Type B pancreatic cell (in vitro differentiated cells): ENCODE results near the gene EPB42. TPM values are rescaled to one million over a fixed set of nuclear protein-coding genes. Genes with fewer than 3 reads are reported as not detected.
"Not testable (repeated sequence)": the region's sequence is repeated elsewhere in the genome, so short reads cannot be mapped to it uniquely, and the experiment has no call there.

Experiments
- DNase-seq: peaks from one replicate; pipeline ENCODE4 v3.0.0; 2021; ENCODE audit warnings: mixed read lengths; ENCODE audit not compliant: unreplicated experiment; ENCODE audit errors: extremely low spot score
- H3K27ac Mint-ChIP-seq: 2 replicates; pipeline ENCODE4 v1.8.0; 2021; ENCODE audit warnings: mild to moderate bottlenecking, mixed read lengths
- H3K27me3 Mint-ChIP-seq: 2 replicates; pipeline ENCODE4 v1.8.0; 2021; ENCODE audit warnings: mixed read lengths
- H3K36me3 Mint-ChIP-seq: 2 replicates; pipeline ENCODE4 v1.8.0; 2021; ENCODE audit warnings: mixed read lengths
- H3K4me1 Mint-ChIP-seq: one replicate; pipeline ENCODE4 v1.8.0; 2021; ENCODE audit warnings: mixed read lengths; ENCODE audit not compliant: unreplicated experiment
- H3K4me3 Mint-ChIP-seq: 2 replicates; pipeline ENCODE4 v1.8.0; 2021; ENCODE audit warnings: mild to moderate bottlenecking, mixed read lengths
- H3K9me3 Mint-ChIP-seq: 2 replicates; pipeline ENCODE4 v1.8.0; 2021; ENCODE audit warnings: mixed read lengths
- total RNA-seq: library from RNA; stranded (reverse); gene quantifications from 2 replicates; pipeline ENCODE4 v1.2.1, GENCODE V29; 2021; ENCODE audit warnings: low replicate concordance
- TF ChIP-seq, protein P1 (sequence below): fragments of 200-600 bp; sonication (generic); conservative IDR thresholded peaks from 2 replicates; pipeline ENCODE4 v1.5.0; 2021; ENCODE audit warnings: antibody characterized with exemption, mild to moderate bottlenecking

The EPB42 gene
- total RNA-seq, 1 donor from 2014 or later = not detected

DNA sequence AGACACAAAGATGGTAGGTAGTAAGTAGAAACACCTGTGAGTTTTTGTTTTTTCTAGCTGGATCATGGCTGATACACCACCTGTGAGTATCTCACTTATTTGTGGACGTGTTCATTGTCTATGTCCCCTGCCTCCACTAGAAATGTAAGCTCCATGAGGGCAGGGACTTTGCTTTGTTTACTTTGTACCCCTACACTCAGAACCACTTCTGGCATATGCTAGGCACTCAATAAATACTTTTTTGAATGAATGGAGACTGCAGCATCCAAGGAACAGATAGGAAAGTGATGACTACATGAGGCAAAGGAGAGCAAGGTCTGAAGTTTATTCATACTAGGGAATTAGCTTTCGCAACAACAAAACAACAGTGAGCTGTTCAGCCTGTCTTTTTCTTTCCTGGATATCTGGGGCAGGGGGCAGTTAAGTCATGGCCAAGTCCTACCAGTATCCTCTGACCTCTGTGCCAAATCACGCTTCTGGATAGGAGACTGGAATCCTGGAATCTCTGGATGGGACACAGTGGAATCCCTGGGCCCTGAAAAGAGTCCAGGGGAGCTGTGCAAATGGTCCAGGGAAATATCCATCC is 11.6 kb upstream of the EPB42 start:
- H3K36me3 Mint-ChIP-seq = no peaks in the 10 kb centered on the region
- TF ChIP-seq, protein P1, sequence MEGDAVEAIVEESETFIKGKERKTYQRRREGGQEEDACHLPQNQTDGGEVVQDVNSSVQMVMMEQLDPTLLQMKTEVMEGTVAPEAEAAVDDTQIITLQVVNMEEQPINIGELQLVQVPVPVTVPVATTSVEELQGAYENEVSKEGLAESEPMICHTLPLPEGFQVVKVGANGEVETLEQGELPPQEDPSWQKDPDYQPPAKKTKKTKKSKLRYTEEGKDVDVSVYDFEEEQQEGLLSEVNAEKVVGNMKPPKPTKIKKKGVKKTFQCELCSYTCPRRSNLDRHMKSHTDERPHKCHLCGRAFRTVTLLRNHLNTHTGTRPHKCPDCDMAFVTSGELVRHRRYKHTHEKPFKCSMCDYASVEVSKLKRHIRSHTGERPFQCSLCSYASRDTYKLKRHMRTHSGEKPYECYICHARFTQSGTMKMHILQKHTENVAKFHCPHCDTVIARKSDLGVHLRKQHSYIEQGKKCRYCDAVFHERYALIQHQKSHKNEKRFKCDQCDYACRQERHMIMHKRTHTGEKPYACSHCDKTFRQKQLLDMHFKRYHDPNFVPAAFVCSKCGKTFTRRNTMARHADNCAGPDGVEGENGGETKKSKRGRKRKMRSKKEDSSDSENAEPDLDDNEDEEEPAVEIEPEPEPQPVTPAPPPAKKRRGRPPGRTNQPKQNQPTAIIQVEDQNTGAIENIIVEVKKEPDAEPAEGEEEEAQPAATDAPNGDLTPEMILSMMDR = no peak
- H3K27me3 Mint-ChIP-seq = peaks cover 38% of the 10 kb centered on the region
- no peak overlapping the region for H3K4me3 Mint-ChIP-seq
- no peaks in the 10 kb centered on the region for H3K9me3 Mint-ChIP-seq
- DNase-seq = no peak
- H3K4me1 Mint-ChIP-seq = no peaks in the 10 kb centered on the region
- no peak overlapping the region for H3K27ac Mint-ChIP-seq

DNA sequence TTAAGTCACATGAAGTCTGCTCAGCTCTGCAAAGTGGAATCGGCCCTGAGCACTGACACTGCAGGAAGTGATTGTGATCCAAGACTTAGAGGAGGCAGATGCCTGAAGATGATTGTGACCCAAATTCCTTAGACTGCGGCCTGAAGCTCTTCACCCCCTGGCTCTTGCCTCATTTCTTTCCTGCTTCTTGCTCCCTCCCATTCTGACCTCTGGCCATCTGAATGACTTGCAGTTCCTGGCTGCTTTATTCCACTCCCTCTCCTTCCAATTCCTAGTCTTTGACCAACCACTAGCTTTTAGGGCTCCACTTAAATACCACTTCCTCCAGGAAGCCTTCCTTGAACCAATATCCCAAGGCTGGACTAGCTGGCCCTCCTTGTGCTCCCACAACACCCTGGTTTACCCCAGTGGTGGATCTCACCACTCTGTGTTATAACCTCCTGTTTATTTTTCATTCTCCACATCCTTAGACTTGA is 9.9 kb upstream of the EPB42 start:
- peaks cover 1% of the 10 kb centered on the region for H3K9me3 Mint-ChIP-seq
- H3K27me3 Mint-ChIP-seq = peaks cover 39% of the 10 kb centered on the region
- H3K4me3 Mint-ChIP-seq = no peak overlapping the region

DNA sequence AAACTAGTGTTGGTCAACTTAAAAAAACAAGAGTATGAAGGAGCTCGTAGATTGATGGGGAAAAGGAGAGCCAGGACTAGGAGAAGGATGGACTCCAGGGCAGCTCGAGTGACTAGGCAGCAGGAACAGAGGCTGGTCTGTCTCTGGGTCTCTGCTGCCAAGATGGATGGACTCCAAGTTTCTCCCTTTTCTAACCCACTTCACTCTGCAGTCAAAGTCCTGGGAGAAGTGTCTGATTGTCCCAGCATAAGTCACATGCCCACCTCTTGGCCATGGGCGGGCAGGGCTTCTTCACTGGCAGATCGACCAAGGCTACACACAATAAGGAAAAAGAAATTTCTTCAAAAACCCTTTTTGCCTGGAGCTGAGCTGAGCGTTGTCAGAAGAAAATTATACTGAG is 9.2 kb upstream of the EPB42 start:
- no peak for DNase-seq
- H3K4me3 Mint-ChIP-seq = no peak overlapping the region
- peaks cover 4% of the 10 kb centered on the region for H3K9me3 Mint-ChIP-seq
- H3K4me1 Mint-ChIP-seq = no peaks in the 10 kb centered on the region
- no peaks in the 10 kb centered on the region for H3K36me3 Mint-ChIP-seq
- H3K27me3 Mint-ChIP-seq = peaks cover 43% of the 10 kb centered on the region
- TF ChIP-seq, protein P1 = no peak
- no peak overlapping the region for H3K27ac Mint-ChIP-seq

More for the DNA sequence above, 9.9 kb upstream of the EPB42 start:
- TF ChIP-seq, protein P1 = no peak
- no peaks in the 10 kb centered on the region for H3K4me1 Mint-ChIP-seq
- no peak for DNase-seq
- no peaks in the 10 kb centered on the region for H3K36me3 Mint-ChIP-seq
- no peak overlapping the region for H3K27ac Mint-ChIP-seq

DNA sequence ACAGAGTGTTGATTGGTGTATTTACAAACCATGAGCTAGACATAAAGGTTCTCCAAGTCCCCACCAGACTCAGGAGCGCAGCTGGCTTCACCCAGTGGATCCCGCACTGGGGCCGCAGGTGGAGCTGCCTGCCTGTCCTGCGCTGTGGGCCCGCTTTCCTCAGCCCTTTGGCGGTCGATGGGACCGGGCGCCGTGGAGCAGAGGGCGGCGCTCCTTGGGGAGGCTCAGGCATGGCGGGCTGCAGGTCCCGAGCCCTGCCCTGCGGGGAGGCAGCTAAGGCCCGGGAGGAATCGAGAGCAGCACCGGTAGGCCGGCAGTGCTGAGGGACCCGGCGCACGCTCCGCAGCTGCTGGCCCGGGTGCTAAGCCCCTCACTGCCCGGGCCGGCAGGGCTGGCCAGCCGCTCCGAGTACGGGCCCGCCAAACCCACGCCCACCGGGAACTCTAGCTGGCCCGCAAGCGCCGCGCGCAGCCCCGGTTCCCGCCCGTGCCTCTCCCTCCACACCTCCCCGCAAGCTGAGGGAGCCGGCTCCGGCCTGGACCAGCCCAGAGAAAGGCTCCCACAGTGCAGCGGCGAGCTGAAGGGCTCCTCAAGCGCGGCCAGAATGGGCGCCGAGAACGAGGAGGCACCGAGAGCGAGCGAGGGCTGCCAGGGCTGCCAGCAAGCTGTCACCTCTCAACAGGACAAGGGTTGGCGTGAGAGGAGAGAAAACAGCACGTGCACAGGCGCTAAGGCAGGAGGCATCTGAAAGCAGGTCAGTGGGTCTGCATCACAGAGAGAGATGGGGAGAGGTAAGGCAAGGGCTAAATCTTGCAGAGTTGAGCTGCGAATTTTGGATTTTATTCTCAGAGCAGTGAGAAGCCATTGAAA is 5.9 kb upstream of the EPB42 start:
- H3K9me3 Mint-ChIP-seq = peaks cover 4% of the 10 kb centered on the region
- no peak overlapping the region for H3K4me3 Mint-ChIP-seq
- H3K36me3 Mint-ChIP-seq = no peaks in the 10 kb centered on the region
- TF ChIP-seq, protein P1 = no peak
- H3K27ac Mint-ChIP-seq = no peak overlapping the region
- H3K27me3 Mint-ChIP-seq = peaks cover 23% of the 10 kb centered on the region
- no peak for DNase-seq
- H3K4me1 Mint-ChIP-seq = no peaks in the 10 kb centered on the region

DNA sequence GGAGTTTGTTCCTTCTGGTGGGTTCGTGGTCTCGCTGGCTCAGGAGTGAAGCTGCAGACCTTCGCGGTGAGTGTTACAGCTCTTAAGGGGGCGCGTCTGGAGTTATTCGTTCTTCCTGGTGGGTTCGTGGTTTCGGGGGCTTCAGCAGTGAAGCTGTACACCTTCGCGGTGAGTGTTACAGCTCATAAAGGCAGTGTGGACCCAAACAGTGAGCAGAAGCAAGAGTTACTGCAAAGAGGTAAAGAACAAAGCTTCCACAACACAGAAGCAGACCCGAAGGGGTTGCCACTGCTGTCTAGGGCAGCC is 5.1 kb upstream of the EPB42 start:
- H3K4me1 Mint-ChIP-seq, DNase-seq, H3K36me3 Mint-ChIP-seq, H3K27ac Mint-ChIP-seq, H3K9me3 Mint-ChIP-seq, H3K4me3 Mint-ChIP-seq: not testable (repeated sequence)
- peaks cover 19% of the 10 kb centered on the region for H3K27me3 Mint-ChIP-seq
